ENCODE measurements around the gene NIT1. TPM values are rescaled to one million over a fixed set of nuclear protein-coding genes. Genes with fewer than 3 reads are reported as not detected.
A peak's percentile ranks its signal among the peaks of the same experiment; 100 is the strongest.

NIT1 gene
- total RNA-seq, 1 experiment from 2014 or later = 39.6 TPM

- Histone ChIP-seq H4K91ac (ENCODE audit: insufficient read length, low read depth, low read length) (no peak overlapping the region), H2BK120ac (ENCODE audit: low read depth, low read length, poor library complexity, severe bottlenecking) (no peak overlapping the region), H3T11ph (ENCODE audit: low read length) (no peak overlapping the region), H3K4ac (ENCODE audit: low read depth, low read length) (no peak overlapping the region), H3K9ac (ENCODE audit: extremely low read depth, insufficient read length, low read length) (no peak overlapping the region), H3K9me3 (ENCODE audit: control insufficient read depth, low read depth, low read length) (no peaks in the 10 kb centered on the region), H3K79me2 (ENCODE audit: insufficient read depth, low read length) (no peaks in the 10 kb centered on the region), H3K23ac (ENCODE audit: insufficient read length, low read depth, low read length) (no peak overlapping the region), H2AFZ (ENCODE audit: low read length) (no peak overlapping the region), H2BK15ac (ENCODE audit: low read depth, low read length) (no peak overlapping the region), H2AK5ac (ENCODE audit: insufficient read length, low read length) (no peak overlapping the region), H2BK5ac (ENCODE audit: insufficient read length, low read length) (no peak overlapping the region), H4K20me1 (ENCODE audit: control insufficient read depth, insufficient read depth, insufficient read length) (no peaks in the 10 kb centered on the region), H3K56ac (ENCODE audit: insufficient read length, low read depth, low read length) (no peak overlapping the region), H2BK20ac (ENCODE audit: low read depth, low read length, poor library complexity, severe bottlenecking) (no peak overlapping the region), H3K14ac (ENCODE audit: insufficient read depth, low read length) (no peak overlapping the region), H3K79me1 (ENCODE audit: insufficient read depth, low read depth, low read length, poor library complexity, severe bottlenecking) (no peaks in the 10 kb centered on the region), H4K5ac (ENCODE audit: insufficient read length, low read depth, low read length) (no peak overlapping the region), H3K4me2 (ENCODE audit: insufficient read depth, insufficient read length, low read length) (no peak overlapping the region), H3K27ac (ENCODE audit: insufficient read length, low read depth, low read length) (no peak overlapping the region), H3K18ac (ENCODE audit: insufficient read length, low read depth, low read length) (no peak overlapping the region), H3K27me3 (ENCODE audit: insufficient read depth, low read length) (no peaks in the 10 kb centered on the region), H3K23me2 (ENCODE audit: insufficient read length, low read depth, low read length, poor library complexity, severe bottlenecking) (no peaks in the 10 kb centered on the region), H3K4me1 (ENCODE audit: insufficient read depth, low read length) (no peaks in the 10 kb centered on the region), H2BK12ac (ENCODE audit: insufficient read length, low read depth, low read length) (no peak overlapping the region), H4K8ac (replicated peaks; ENCODE audit: insufficient read length, low read depth, low read length) (no peak overlapping the region)
- Mint-ChIP-seq H3K27ac (no peak overlapping the region; a peak in 1 of 7 replicates), H3K4me3 (no peak overlapping the region), H3K27me3 (ENCODE audit: low read depth) (no peaks in the 10 kb centered on the region; the same call in 1 of the 2 replicates), H3K36me3 (ENCODE audit: insufficient read depth in 1 of 3, low read depth in 3 of 3) (no peaks in the 10 kb centered on the region), H3K9me3 (no peaks in the 10 kb centered on the region), H3K4me1 (peaks cover 29 to 34% of the 10 kb centered on the region in 2 experiments)
- WGBS (ENCODE audit: extremely low coverage, insufficient read length, low lambda C conversion rate) = no CpG with 5 or more reads among the region's 41 CpGs
- TF ChIP-seq CTCF (conservative IDR thresholded peaks at IDR 0.05) = 0 out of 3 replicates have a peak, but pooled peaks have one; percentile 21
- DNase-seq = no peak
Observed at GRCh38 chr1:161079436-161080110, 38.3 kb upstream of the NIT1 start.
